GM23338 (cell line): ENCODE results near the gene DTNB. TPM values are rescaled to one million over a fixed set of nuclear protein-coding genes. Genes with fewer than 3 reads are reported as not detected.

Experiments
- ATAC-seq: fragments of 200-7000 bp; cut with Tn5 transposase; 3 replicates; pipeline ENCODE4 v1.9.1; 2020
- DNase-seq: peaks from one replicate; pipeline ENCODE4 v3.0.0-alpha.2; 2015; ENCODE audit warnings: low spot score
- H2AFZ ChIP-seq: fragments of 200-600 bp; sonication (generic); 2 replicates; pipeline ENCODE4 v1.8.0; 2016; ENCODE audit warnings: antibody characterized with exemption, mild to moderate bottlenecking, moderate library complexity
- H3F3A ChIP-seq: fragments of 200-600 bp; sonication (generic); replicated peaks from 2 replicates; pipeline ENCODE4 v1.8.0; 2017; ENCODE audit warnings: antibody characterized with exemption, mixed run types, low read depth
- H3K27ac ChIP-seq: fragments of 200-600 bp; sonication (generic); 2 replicates; pipeline ENCODE4 v1.6.1; 2016; ENCODE audit warnings: low read depth
- H3K27me3 ChIP-seq: fragments of 200-600 bp; sonication (generic); 2 replicates; pipeline ENCODE4 v1.8.0; 2016; ENCODE audit warnings: mild to moderate bottlenecking, mixed run types, moderate library complexity; ENCODE audit not compliant: insufficient read depth
- H3K36me3 ChIP-seq: fragments of 200-600 bp; sonication (generic); 2 replicates; pipeline ENCODE4 v1.8.0; 2016; ENCODE audit warnings: mild to moderate bottlenecking; ENCODE audit not compliant: insufficient read depth
- H3K4me1 ChIP-seq: fragments of 200-600 bp; sonication (generic); 2 replicates; pipeline ENCODE4 v1.8.0; 2016; ENCODE audit warnings: mild to moderate bottlenecking, moderate library complexity; ENCODE audit not compliant: insufficient read depth
- H3K4me2 ChIP-seq: fragments of 200-600 bp; sonication (generic); 2 replicates; pipeline ENCODE4 v1.7.1; 2017; ENCODE audit warnings: mixed run types
- H3K4me3 ChIP-seq: fragments of 200-600 bp; sonication (generic); 2 replicates; pipeline ENCODE4 v1.6.1; 2016; ENCODE audit warnings: mixed run types
- H3K79me2 ChIP-seq: fragments of 200-600 bp; sonication (generic); replicated peaks from 2 replicates; pipeline ENCODE4 v1.8.0; 2017; ENCODE audit warnings: mild to moderate bottlenecking; ENCODE audit not compliant: insufficient read depth
- H3K9me2 ChIP-seq: fragments of 200-600 bp; sonication (generic); 2 replicates; pipeline ENCODE4 v1.8.0; 2017; ENCODE audit not compliant: insufficient read depth
- H4K20me1 ChIP-seq: fragments of 200-600 bp; sonication (generic); replicated peaks from 2 replicates; pipeline ENCODE4 v1.8.0; 2017; ENCODE audit warnings: mild to moderate bottlenecking; ENCODE audit not compliant: insufficient read depth
- H3K27ac Mint-ChIP-seq: 2 replicates; pipeline ENCODE4 v1.8.0; 2020; ENCODE audit warnings: inconsistent platforms, mild to moderate bottlenecking, moderate library complexity, mixed read lengths
- H3K27me3 Mint-ChIP-seq: 3 replicates; pipeline ENCODE4 v1.8.0; 2022; ENCODE audit warnings: low read depth, mild to moderate bottlenecking, moderate library complexity, mixed read lengths, inconsistent platforms; ENCODE audit not compliant: insufficient read depth, poor library complexity
- H3K36me3 Mint-ChIP-seq: 3 replicates; pipeline ENCODE4 v1.8.0; 2021; ENCODE audit warnings: low read depth, mild to moderate bottlenecking, inconsistent platforms, moderate library complexity, mixed read lengths
- H3K4me1 Mint-ChIP-seq: 3 replicates; pipeline ENCODE4 v1.8.0; 2020; ENCODE audit warnings: mild to moderate bottlenecking, inconsistent platforms, mixed read lengths
- H3K4me3 Mint-ChIP-seq: 3 replicates; pipeline ENCODE4 v1.8.0; 2021; ENCODE audit warnings: moderate library complexity, mild to moderate bottlenecking, inconsistent platforms, mixed read lengths
- H3K9me3 Mint-ChIP-seq: 3 replicates; pipeline ENCODE4 v1.8.0; 2020; ENCODE audit warnings: moderate library complexity, mild to moderate bottlenecking, inconsistent platforms, mixed read lengths
- EZH2 ChIP-seq: fragments of 200-600 bp; sonication (generic); IDR thresholded peaks from one replicate; pipeline ENCODE4 v1.8.0; 2017; ENCODE audit warnings: antibody characterized with exemption, mild to moderate bottlenecking, low read depth; ENCODE audit not compliant: unreplicated experiment
- EZH2phosphoT487 ChIP-seq: fragments of 200-600 bp; sonication (generic); IDR thresholded peaks from one replicate; pipeline ENCODE4 v1.8.1; 2018; ENCODE audit warnings: antibody characterized with exemption; ENCODE audit not compliant: unreplicated experiment
- NANOG ChIP-seq: IDR thresholded peaks from 2 replicates; pipeline ENCODE4 v1.6.1; 2016; ENCODE audit warnings: antibody characterized with exemption, borderline replicate concordance
- POLR2AphosphoS5 ChIP-seq: IDR thresholded peaks from 2 replicates; pipeline ENCODE4 v1.6.1; 2016; ENCODE audit warnings: antibody characterized with exemption, low read depth
- STAT1 ChIP-seq: IDR thresholded peaks from one replicate; pipeline ENCODE4 v1.6.1; 2016; ENCODE audit warnings: antibody characterized with exemption; ENCODE audit not compliant: unreplicated experiment
- ZNF114 ChIP-seq: fragments of 250-450 bp; sonication (Bioruptor Pico); IDR thresholded peaks from 2 replicates; pipeline ENCODE4 v1.5.0; 2020; ENCODE audit warnings: mild to moderate bottlenecking, moderate library complexity
- ZNF331 ChIP-seq: fragments of 250-450 bp; sonication (Bioruptor Pico); IDR thresholded peaks from 2 replicates; pipeline ENCODE4 v1.5.0; 2020; ENCODE audit warnings: low read depth, mild to moderate bottlenecking, moderate library complexity
- polyA plus RNA-seq: library from polyadenylated mRNA; unstranded; fragments of >200 nt; fragmentation: Nextera tagmentation; extraction: Ambion mirVana; gene quantifications from 2 replicates; pipeline ENCODE4 v1.2.1, GENCODE V29; 2016
- total RNA-seq: library from RNA; depleted of rRNA; stranded (reverse); fragments of >200 nt; shearing (Covaris generic); gene quantifications from 2 replicates; pipeline ENCODE4 v1.2.3, GENCODE V29; 2014
- TF ChIP-seq, protein P1 (sequence below): IDR thresholded peaks from one replicate; pipeline ENCODE4 v1.6.1; 2018; ENCODE audit warnings: antibody characterized with exemption; ENCODE audit not compliant: unreplicated experiment
- TF ChIP-seq, protein P2 (sequence below): fragments of 250-450 bp; sonication (Bioruptor Pico); IDR thresholded peaks from 2 replicates; pipeline ENCODE4 v1.5.0; 2020; ENCODE audit warnings: mild to moderate bottlenecking, moderate library complexity
- TF ChIP-seq, protein P3 (sequence below): IDR thresholded peaks from 2 replicates; pipeline ENCODE4 v1.6.1; 2016; ENCODE audit warnings: antibody characterized with exemption

The DTNB gene
- total and polyA plus RNA-seq, 2 experiments from 2014 or later: 22.1 to 29.4 TPM

DNA sequence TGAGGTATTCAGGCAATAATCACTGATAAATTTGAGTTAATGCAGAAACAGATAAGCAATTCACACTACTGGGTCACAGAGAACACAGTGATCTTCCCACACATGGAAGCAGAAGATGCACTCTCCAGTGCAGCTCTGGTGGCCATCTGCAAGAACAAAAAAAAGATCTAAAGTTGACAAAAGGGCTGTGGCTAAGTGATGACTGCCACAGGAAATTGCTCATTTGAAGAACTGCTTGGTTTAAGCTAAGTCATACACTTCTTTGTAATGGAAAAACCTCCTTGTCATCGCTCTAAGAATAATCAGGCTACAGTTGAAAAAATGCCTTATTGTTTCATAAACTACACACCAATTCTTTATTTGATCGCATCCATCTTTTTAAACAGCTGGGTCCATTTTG, 115.1 kb downstream of the DTNB start:
- H3K9me2 ChIP-seq: no peaks in the 10 kb centered on the region; the same call in 1 of the 2 replicates
- TF ChIP-seq ZNF114 (no peak), EZH2phosphoT487 (no peak), NANOG (peak; percentile 57; the same call in 1 of the 2 replicates)
- TF ChIP-seq, protein P1, sequence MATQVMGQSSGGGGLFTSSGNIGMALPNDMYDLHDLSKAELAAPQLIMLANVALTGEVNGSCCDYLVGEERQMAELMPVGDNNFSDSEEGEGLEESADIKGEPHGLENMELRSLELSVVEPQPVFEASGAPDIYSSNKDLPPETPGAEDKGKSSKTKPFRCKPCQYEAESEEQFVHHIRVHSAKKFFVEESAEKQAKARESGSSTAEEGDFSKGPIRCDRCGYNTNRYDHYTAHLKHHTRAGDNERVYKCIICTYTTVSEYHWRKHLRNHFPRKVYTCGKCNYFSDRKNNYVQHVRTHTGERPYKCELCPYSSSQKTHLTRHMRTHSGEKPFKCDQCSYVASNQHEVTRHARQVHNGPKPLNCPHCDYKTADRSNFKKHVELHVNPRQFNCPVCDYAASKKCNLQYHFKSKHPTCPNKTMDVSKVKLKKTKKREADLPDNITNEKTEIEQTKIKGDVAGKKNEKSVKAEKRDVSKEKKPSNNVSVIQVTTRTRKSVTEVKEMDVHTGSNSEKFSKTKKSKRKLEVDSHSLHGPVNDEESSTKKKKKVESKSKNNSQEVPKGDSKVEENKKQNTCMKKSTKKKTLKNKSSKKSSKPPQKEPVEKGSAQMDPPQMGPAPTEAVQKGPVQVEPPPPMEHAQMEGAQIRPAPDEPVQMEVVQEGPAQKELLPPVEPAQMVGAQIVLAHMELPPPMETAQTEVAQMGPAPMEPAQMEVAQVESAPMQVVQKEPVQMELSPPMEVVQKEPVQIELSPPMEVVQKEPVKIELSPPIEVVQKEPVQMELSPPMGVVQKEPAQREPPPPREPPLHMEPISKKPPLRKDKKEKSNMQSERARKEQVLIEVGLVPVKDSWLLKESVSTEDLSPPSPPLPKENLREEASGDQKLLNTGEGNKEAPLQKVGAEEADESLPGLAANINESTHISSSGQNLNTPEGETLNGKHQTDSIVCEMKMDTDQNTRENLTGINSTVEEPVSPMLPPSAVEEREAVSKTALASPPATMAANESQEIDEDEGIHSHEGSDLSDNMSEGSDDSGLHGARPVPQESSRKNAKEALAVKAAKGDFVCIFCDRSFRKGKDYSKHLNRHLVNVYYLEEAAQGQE: no peak
- peak overlapping the region; percentile 11 for H3K4me2 ChIP-seq
- Mint-ChIP-seq H3K9me3 (no peaks in the 10 kb centered on the region), H3K4me1 (peaks cover 27% of the 10 kb centered on the region), H3K4me3 (no peak overlapping the region), H3K27me3 (no peaks in the 10 kb centered on the region), H3K27ac (peak overlapping the region; percentile 44; the same call in 1 of the 2 replicates), H3K36me3 (peaks cover 3% of the 10 kb centered on the region; the same call in 2 of the 3 replicates)
- DNase-seq (no peak), ATAC-seq (no peak)
- H2AFZ ChIP-seq: no peak overlapping the region
- no peaks in the 10 kb centered on the region for H4K20me1 ChIP-seq
- no peaks in the 10 kb centered on the region for H3K79me2 ChIP-seq
- H3K4me3 ChIP-seq: no peak overlapping the region
- no peaks in the 10 kb centered on the region for H3K27me3 ChIP-seq
- H3K4me1 ChIP-seq: peaks cover 19% of the 10 kb centered on the region
- H3K27ac ChIP-seq: peak overlapping the region; percentile 52; the same call in 1 of the 2 replicates
- no peaks in the 10 kb centered on the region for H3F3A ChIP-seq
- H3K36me3 ChIP-seq: no peaks in the 10 kb centered on the region

DNA sequence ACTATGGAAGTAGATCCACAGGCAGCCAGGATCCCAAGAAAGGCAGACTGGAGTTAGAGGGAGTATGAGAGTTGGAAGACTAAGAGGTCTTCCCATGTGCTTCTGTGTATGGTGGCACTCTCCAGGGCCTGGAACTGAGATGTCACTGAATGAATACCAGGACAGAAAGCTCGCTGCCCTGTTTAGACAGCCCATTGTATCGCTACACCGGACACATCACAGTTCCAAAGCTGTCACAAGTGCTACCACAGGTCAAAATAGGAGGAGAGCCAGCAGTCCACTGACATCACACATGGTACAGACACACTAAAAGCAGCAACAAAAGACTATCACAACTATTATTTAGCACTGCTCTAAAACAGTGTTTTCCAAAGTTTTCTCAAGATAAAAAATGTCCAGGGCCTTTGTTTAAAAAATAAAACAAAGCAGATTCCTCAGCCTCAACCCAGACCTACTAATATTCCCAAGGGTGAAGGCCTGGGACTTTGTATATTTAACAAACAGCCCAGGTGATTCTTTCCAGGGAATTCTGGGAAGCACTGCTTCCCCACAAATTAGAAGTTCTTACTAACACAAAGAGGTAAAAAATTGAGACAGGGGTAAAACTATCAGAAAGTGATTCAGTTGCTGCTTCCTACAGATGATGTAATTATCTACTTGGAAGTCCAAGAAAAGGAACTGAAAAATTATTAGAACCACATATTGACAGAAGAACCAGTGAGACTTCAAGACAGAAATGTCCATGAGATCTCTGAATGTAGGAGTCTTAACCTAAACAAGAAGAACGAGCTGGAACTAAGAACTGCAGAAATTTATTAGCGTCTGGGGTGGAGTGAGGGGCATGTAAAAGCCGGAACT, 116.0 kb downstream of the DTNB start:
- H3K36me3 Mint-ChIP-seq: peaks cover 3% of the 10 kb centered on the region; the same call in 2 of the 3 replicates
- Histone ChIP-seq H3K4me3 (no peak overlapping the region), H3K79me2 (no peaks in the 10 kb centered on the region), H3K9me2 (no peaks in the 10 kb centered on the region; the same call in 1 of the 2 replicates), H3K36me3 (no peaks in the 10 kb centered on the region), H4K20me1 (no peaks in the 10 kb centered on the region), H3K27me3 (no peaks in the 10 kb centered on the region), H2AFZ (no peak overlapping the region), H3F3A (no peaks in the 10 kb centered on the region), H3K4me2 (peak overlapping the region; percentile 11), H3K4me1 (peaks cover 19% of the 10 kb centered on the region), H3K27ac (peak overlapping the region; percentile 37; the same call in 1 of the 2 replicates)
- ATAC-seq (no peak), DNase-seq (no peak)
- no peak overlapping the region for H3K4me3 Mint-ChIP-seq
- H3K4me1 Mint-ChIP-seq: peaks cover 27% of the 10 kb centered on the region
- no peaks in the 10 kb centered on the region for H3K27me3 Mint-ChIP-seq
- no peaks in the 10 kb centered on the region for H3K9me3 Mint-ChIP-seq
- peak overlapping the region; percentile 84 for H3K27ac Mint-ChIP-seq
- TF ChIP-seq, protein P2, sequence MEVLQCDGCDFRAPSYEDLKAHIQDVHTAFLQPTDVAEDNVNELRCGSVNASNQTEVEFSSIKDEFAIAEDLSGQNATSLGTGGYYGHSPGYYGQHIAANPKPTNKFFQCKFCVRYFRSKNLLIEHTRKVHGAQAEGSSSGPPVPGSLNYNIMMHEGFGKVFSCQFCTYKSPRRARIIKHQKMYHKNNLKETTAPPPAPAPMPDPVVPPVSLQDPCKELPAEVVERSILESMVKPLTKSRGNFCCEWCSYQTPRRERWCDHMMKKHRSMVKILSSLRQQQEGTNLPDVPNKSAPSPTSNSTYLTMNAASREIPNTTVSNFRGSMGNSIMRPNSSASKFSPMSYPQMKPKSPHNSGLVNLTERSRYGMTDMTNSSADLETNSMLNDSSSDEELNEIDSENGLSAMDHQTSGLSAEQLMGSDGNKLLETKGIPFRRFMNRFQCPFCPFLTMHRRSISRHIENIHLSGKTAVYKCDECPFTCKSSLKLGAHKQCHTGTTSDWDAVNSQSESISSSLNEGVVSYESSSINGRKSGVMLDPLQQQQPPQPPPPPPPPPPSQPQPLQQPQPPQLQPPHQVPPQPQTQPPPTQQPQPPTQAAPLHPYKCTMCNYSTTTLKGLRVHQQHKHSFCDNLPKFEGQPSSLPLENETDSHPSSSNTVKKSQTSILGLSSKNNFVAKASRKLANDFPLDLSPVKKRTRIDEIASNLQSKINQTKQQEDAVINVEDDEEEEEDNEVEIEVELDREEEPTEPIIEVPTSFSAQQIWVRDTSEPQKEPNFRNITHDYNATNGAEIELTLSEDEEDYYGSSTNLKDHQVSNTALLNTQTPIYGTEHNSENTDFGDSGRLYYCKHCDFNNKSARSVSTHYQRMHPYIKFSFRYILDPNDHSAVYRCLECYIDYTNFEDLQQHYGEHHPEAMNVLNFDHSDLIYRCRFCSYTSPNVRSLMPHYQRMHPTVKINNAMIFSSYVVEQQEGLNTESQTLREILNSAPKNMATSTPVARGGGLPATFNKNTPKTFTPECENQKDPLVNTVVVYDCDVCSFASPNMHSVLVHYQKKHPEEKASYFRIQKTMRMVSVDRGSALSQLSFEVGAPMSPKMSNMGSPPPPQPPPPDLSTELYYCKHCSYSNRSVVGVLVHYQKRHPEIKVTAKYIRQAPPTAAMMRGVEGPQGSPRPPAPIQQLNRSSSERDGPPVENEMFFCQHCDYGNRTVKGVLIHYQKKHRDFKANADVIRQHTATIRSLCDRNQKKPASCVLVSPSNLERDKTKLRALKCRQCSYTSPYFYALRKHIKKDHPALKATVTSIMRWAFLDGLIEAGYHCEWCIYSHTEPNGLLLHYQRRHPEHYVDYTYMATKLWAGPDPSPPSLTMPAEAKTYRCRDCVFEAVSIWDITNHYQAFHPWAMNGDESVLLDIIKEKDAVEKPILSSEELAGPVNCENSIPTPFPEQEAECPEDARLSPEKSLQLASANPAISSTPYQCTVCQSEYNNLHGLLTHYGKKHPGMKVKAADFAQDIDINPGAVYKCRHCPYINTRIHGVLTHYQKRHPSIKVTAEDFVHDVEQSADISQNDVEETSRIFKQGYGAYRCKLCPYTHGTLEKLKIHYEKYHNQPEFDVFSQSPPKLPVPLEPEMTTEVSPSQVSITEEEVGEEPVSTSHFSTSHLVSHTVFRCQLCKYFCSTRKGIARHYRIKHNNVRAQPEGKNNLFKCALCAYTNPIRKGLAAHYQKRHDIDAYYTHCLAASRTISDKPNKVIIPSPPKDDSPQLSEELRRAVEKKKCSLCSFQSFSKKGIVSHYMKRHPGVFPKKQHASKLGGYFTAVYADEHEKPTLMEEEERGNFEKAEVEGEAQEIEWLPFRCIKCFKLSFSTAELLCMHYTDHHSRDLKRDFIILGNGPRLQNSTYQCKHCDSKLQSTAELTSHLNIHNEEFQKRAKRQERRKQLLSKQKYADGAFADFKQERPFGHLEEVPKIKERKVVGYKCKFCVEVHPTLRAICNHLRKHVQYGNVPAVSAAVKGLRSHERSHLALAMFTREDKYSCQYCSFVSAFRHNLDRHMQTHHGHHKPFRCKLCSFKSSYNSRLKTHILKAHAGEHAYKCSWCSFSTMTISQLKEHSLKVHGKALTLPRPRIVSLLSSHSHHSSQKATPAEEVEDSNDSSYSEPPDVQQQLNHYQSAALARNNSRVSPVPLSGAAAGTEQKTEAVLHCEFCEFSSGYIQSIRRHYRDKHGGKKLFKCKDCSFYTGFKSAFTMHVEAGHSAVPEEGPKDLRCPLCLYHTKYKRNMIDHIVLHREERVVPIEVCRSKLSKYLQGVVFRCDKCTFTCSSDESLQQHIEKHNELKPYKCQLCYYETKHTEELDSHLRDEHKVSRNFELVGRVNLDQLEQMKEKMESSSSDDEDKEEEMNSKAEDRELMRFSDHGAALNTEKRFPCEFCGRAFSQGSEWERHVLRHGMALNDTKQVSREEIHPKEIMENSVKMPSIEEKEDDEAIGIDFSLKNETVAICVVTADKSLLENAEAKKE (CRISPR knock-in tag): no peak
- TF ChIP-seq EZH2 (no peak), STAT1 (no peak), POLR2AphosphoS5 (no peak), ZNF331 (CRISPR knock-in tag) (no peak)
- TF ChIP-seq, protein P3, sequence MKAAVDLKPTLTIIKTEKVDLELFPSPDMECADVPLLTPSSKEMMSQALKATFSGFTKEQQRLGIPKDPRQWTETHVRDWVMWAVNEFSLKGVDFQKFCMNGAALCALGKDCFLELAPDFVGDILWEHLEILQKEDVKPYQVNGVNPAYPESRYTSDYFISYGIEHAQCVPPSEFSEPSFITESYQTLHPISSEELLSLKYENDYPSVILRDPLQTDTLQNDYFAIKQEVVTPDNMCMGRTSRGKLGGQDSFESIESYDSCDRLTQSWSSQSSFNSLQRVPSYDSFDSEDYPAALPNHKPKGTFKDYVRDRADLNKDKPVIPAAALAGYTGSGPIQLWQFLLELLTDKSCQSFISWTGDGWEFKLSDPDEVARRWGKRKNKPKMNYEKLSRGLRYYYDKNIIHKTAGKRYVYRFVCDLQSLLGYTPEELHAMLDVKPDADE: no peak
